A204.1 (cell line): ENCODE data around the gene CLK2.
"Not testable (repeated sequence)": the region's sequence is repeated elsewhere in the genome, so short reads cannot be mapped to it uniquely, and the experiment has no call there.

Source experiments
- FAIRE-seq: peaks from 2 replicates; lab custom pipeline; 2012; peaks lifted over from hg19 to GRCh38; lab: Jason Lieb, UNC

Gene CLK2

GRCh38 chr1:155241841-155242264 is 31.5 kb downstream of the CLK2 start:
- no peak for FAIRE-seq

- no peak for FAIRE-seq
Observed at GRCh38 chr1:155241069-155241679, 32.1 kb downstream of the CLK2 start.

DNA sequence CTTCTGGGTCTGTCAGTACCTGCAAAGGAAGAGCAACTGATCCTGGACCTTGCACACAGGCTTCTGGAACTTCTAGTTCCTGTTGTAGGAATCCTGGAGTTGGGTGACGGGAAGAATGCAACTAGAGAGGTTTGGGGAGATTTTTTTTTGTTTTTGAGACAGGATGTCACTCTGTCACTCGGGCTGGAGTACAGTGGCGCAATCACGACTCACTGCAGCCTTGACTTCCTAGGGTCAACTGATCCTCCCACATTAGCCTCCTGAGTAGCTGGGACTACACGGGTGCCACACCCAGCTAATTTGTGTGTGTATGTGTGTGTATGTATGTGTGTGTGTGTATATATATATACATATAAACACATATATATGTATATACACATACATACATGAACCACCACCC is 36.9 kb downstream of the CLK2 start:
- no peak for FAIRE-seq

DNA sequence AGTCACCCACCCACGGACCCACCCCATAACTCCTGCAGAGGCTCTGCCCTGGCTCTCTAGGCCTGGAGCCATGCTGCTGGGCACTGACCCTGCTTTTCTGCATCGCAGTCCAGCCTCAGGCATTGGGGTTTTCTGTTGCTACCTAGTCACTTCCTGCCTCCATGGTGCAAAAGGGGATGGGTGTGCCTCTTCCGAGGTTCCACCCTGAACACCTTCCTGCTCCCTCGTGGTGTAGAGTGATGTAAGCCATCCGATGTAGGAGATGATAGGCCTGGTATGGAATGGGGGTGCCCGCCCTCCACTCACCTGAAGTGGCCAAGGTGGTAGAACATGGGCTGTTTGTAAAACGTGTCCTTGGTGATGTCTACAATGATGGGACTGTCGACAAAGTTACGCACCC is 37.9 kb downstream of the CLK2 start:
- FAIRE-seq, result not testable (repeated sequence)

GRCh38 chr1:155233502-155233901 is 39.8 kb downstream of the CLK2 start:
- not testable (repeated sequence) for FAIRE-seq

DNA sequence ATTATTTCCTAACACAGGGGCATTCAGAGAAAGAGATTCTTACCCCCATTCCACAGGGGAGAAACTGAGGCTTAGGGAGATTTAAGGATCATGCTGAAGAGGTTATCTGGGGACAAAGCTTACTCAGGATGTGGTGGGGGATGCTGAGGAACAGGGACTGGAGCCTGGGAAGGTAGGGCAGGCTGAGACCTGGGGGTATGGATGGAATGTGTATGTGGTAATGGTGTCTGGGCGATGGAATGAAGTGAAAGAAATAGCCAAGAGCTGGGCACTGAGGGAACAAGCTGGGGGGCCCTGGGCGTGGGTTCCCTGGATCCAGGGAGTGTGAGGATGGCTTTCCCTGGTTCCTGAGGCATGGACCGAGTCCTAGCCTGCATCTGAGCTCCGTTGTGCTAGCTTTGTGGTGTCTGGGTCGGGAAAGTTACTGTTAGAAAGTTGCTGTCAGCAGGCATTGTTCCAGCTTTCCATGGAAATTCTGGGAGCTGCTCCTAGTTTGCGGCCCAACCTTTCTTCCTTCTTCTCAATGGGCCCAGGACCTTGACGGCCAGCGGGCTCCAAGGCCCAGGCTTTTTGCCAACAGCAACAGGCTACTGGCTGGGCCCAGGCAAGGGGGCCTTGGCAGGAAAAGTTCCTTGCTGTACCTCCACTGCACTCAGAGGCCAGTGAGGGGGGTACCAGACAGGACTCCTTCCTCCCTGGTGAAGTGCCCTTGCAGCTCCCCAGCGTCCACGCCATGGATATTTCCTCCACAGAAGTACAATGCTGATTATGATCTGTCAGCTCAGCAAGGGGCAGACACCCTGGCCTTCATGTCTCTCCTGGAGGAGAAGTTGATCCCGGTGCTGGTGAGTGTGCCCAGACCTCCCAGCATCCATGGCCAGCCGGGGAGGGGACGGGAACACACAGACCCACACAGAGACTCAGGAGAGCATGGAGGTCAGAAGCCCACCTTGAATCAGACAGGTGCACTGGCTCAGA is 41.0 kb downstream of the CLK2 start:
- not testable (repeated sequence) for FAIRE-seq

GRCh38 chr1:155231302-155231701 is 42.0 kb downstream of the CLK2 start:
- not testable (repeated sequence) for FAIRE-seq

GRCh38 chr1:155228096-155228427 is 45.2 kb downstream of the CLK2 start:
- no peak for FAIRE-seq

GRCh38 chr1:155227261-155228095 is 45.8 kb downstream of the CLK2 start:
- FAIRE-seq, result peak; percentile 94

GRCh38 chr1:155226910-155227260 is 46.4 kb downstream of the CLK2 start:
- FAIRE-seq, result no peak

- no peak for FAIRE-seq
Observed at GRCh38 chr1:155226188-155226909, 47.0 kb downstream of the CLK2 start.

GRCh38 chr1:155225404-155225759 is 47.9 kb downstream of the CLK2 start:
- FAIRE-seq, result not testable (repeated sequence)

GRCh38 chr1:155223047-155223446 is 50.3 kb downstream of the CLK2 start:
- FAIRE-seq, result no peak

- not testable (repeated sequence) for FAIRE-seq
Observed at GRCh38 chr1:155220211-155220965, 52.9 kb downstream of the CLK2 start.

GRCh38 chr1:155219592-155220031 is 53.7 kb downstream of the CLK2 start:
- FAIRE-seq, result no peak

DNA sequence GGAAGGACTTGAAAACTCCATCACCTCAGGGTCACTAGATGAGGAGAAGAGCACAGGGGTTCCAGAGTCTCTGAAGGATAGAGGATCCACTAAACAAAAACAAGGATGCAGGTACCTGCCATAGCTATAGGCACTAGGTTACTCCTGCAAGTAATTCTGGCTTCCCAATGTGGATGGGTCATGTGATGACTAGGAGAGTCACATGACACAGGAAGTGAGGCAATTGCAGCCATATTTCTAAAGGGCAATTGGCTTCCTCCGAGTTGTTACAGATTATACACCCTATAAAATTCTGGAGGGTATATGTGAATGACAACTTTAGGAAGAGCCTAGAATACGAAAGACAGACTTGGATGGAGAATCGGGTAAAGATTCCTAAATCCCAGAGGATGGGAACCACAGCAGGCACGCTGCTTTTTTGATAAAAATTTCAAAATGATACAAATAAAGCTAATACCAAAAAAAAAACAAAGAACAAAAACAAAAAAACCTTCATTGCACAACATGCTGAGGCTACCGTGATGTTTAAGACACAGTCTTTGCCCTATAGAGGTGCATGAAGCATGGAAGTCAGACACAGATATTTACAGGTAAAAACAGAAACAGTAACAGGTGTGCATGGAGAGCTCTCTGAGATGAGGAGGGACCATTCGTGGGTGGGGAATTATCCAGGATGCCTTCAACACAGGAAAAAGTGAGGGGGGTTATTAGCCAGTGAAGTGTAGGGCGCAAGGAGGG is 54.3 kb downstream of the CLK2 start:
- FAIRE-seq, result no peak

DNA sequence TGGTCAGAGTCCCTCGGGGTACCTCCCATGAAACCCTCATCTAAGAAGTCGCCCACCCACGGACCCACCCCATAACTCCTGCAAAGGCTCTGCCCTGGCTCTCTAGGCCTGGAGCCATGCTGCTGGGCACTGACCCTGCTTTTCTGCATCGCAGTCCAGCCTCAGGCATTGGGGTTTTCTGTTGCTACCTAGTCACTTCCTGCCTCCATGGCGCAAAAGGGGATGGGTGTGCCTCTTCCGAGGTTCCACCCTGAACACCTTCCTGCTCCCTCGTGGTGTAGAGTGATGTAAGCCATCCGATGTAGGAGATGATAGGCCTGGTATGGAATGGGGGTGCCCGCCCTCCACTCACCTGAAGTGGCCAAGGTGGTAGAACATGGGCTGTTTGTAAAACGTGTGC is 58.6 kb downstream of the CLK2 start:
- FAIRE-seq, result not testable (repeated sequence)
